CD14-positive monocyte (primary cell): ENCODE results near the gene PDCL3. TPM values are rescaled to one million over a fixed set of nuclear protein-coding genes. Genes with fewer than 3 reads are reported as not detected.

Experiments
- DNase-seq, 3 donors: peaks; one replicate each; pipeline ENCODE4 v3.0.0-alpha.2; 2011 to 2022
- H2AFZ ChIP-seq: 2 replicates; pipeline ENCODE4 v1.6.0; 2012; ENCODE audit warnings: mild to moderate bottlenecking, low read depth, low read length, inconsistent platforms; ENCODE audit not compliant: insufficient read depth, poor library complexity, severe bottlenecking
- H3K27ac ChIP-seq, 2 donors: 1 replicate in 1 of 2; 2 replicates in 1 of 2; pipeline ENCODE4 v1.5.1; 2012 to 2013; ENCODE audit warnings: low read length in 2 of 2, control low read depth in 1 of 2, inconsistent platforms in 1 of 2, low read depth in 1 of 2, mild to moderate bottlenecking in 1 of 2
- H3K27me3 ChIP-seq, 2 donors: one replicate each; pipeline versions ENCODE4 v1.6.0 to v1.6.1; 2011 to 2013; ENCODE audit warnings: low read length in 2 of 2; ENCODE audit not compliant: control insufficient read depth in 2 of 2, insufficient read depth in 2 of 2
- H3K36me3 ChIP-seq, 2 donors: replicated peaks in 1 of 2; 1 replicate in 1 of 2; 2 replicates in 1 of 2; pipeline versions ENCODE4 v1.5.1 to v1.6.1; 2012 to 2013; ENCODE audit warnings: low read length in 2 of 2, control low read depth in 1 of 2, inconsistent platforms in 1 of 2, mild to moderate bottlenecking in 1 of 2; ENCODE audit not compliant: insufficient read depth in 2 of 2, control insufficient read depth in 1 of 2
- H3K4me1 ChIP-seq, 2 donors: 1 replicate in 1 of 2; 2 replicates in 1 of 2; pipeline versions ENCODE4 v1.5.1 to v1.6.1; 2012 to 2013; ENCODE audit warnings: low read length in 2 of 2, control low read depth in 1 of 2, inconsistent platforms in 1 of 2, mild to moderate bottlenecking in 1 of 2, moderate library complexity in 1 of 2; ENCODE audit not compliant: insufficient read depth in 2 of 2, control insufficient read depth in 1 of 2
- H3K4me2 ChIP-seq: replicated peaks from 2 replicates; pipeline ENCODE3; 2012; ENCODE audit warnings: low read length, moderate library complexity, mild to moderate bottlenecking; ENCODE audit not compliant: poor library complexity, severe bottlenecking; ENCODE audit errors: extremely low read depth
- H3K4me3 ChIP-seq, 3 experiments: fragments of 200-600 bp in 1 of 3; sonication (generic) in 1 of 3; replicated peaks in 1 of 3; 1 replicate in 2 of 3; 2 replicates in 1 of 3; pipeline ENCODE4 v1.5.1; 2011 to 2013; ENCODE audit warnings: low read length in 3 of 3, mild to moderate bottlenecking in 3 of 3, control low read depth in 2 of 3, low read depth in 2 of 3, inconsistent platforms in 1 of 3, moderate library complexity in 1 of 3
- H3K79me2 ChIP-seq: 2 replicates; pipeline ENCODE4 v1.6.0; 2012; ENCODE audit warnings: mild to moderate bottlenecking, control low read depth, inconsistent platforms, low read length, moderate library complexity; ENCODE audit not compliant: insufficient read depth
- H3K9ac ChIP-seq: 2 replicates; pipeline ENCODE4 v1.6.0; 2017; ENCODE audit warnings: low read length, mild to moderate bottlenecking; ENCODE audit not compliant: insufficient read depth, poor library complexity, severe bottlenecking
- H3K9me3 ChIP-seq, 2 donors: replicated peaks in 1 of 2; 1 replicate in 1 of 2; 2 replicates in 1 of 2; pipeline versions ENCODE4 v1.5.1 to v1.6.1; 2012 to 2013; ENCODE audit warnings: low read length in 2 of 2, control low read depth in 1 of 2; ENCODE audit not compliant: control insufficient read depth in 1 of 2, insufficient read depth in 1 of 2
- H4K20me1 ChIP-seq: 2 replicates; pipeline ENCODE4 v1.6.0; 2012; ENCODE audit warnings: mild to moderate bottlenecking, low read length, control low read depth, moderate library complexity; ENCODE audit not compliant: insufficient read depth
- H3K27ac Mint-ChIP-seq, 7 donors: one replicate each; pipeline ENCODE4 v1.8.0; 2020; ENCODE audit warnings: mild to moderate bottlenecking in 7 of 7, mixed read lengths in 7 of 7, moderate library complexity in 6 of 7, inconsistent platforms in 2 of 7
- H3K27me3 Mint-ChIP-seq, 3 donors: one replicate each; pipeline ENCODE4 v1.8.0; 2021 to 2022; ENCODE audit warnings: low read depth in 3 of 3, mild to moderate bottlenecking in 3 of 3, mixed read lengths in 3 of 3, moderate library complexity in 3 of 3, inconsistent platforms in 1 of 3
- H3K36me3 Mint-ChIP-seq, 2 donors: one replicate each; pipeline ENCODE4 v1.8.0; 2020; ENCODE audit warnings: mixed read lengths in 2 of 2, inconsistent platforms in 1 of 2, mild to moderate bottlenecking in 1 of 2
- H3K4me1 Mint-ChIP-seq: one replicate; pipeline ENCODE4 v1.8.0; 2020; ENCODE audit warnings: mild to moderate bottlenecking, mixed read lengths
- H3K4me3 Mint-ChIP-seq, 2 donors: one replicate each; pipeline ENCODE4 v1.8.0; 2020; ENCODE audit warnings: mild to moderate bottlenecking in 2 of 2, mixed read lengths in 2 of 2, moderate library complexity in 1 of 2
- H3K9me3 Mint-ChIP-seq, 7 donors: one replicate each; pipeline ENCODE4 v1.8.0; 2020 to 2022; ENCODE audit warnings: mixed read lengths in 7 of 7, mild to moderate bottlenecking in 6 of 7, moderate library complexity in 6 of 7, inconsistent platforms in 2 of 7
- WGBS: methylation state at CpG from one replicate; pipeline ENCODE4 v1.1.5; 2013; ENCODE audit warnings: missing lambda C conversion rate; ENCODE audit not compliant: insufficient coverage; 5-methylcytosine and 5-hydroxymethylcytosine counted together
- intact Hi-C, 2 donors: fragments of 100-400 bp; cut with micrococcal nuclease; formaldehyde crosslinking; loops; one replicate each; pipeline versions ENCODE4 v1.15.0 to v1.15.1; 2023
- polyA plus RNA-seq, 3 donors: library from polyadenylated mRNA; depleted of rRNA in 1 of 3; unstranded in 2 of 3; stranded (reverse) in 1 of 3; fragments of 300-500 nt in 2 of 3; fragments of >200 nt in 1 of 3; fragmentation: Illumina TruSeq in 2 of 3; gene quantifications; 1 replicate in 2 of 3; 2 replicates in 1 of 3; pipeline ENCODE4 v1.2.3, GENCODE V29; 2012 to 2021
- TF ChIP-seq, protein P1 (sequence below): fragments of 200-600 bp; IDR thresholded peaks from one replicate; pipeline ENCODE4 v1.8.0; 2022; ENCODE audit warnings: antibody characterized with exemption, mild to moderate bottlenecking

PDCL3 gene
- polyA plus RNA-seq, 3 donors: 15.9 to 28.4 (median 24.8) TPM

DNA sequence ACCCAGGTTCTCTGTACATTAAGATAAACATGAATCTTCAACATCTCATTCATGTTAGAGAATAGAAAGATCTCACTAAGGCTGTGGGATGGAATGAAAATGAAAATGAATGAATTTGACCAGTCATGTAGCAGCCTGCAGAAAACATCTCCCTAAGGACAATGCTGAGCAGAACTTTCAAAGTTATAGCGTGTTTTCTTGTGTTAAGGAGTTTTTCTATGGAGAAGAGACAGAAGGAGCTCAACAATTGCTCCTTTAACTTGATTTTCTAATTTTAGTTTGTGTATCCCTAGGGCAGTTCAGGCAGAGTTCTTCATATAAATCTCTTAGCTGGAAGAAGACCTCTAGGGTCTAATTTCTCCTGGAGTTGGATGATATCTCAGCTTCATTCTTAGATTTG is 45.2 kb upstream of the PDCL3 start:
- H3K36me3 Mint-ChIP-seq: no peaks in the 10 kb centered on the region
- Histone ChIP-seq H2AFZ (no peak overlapping the region), H3K27me3 (no peaks in the 10 kb centered on the region), H3K79me2 (no peaks in the 10 kb centered on the region), H3K4me1 (no peaks in the 10 kb centered on the region), H3K9me3 (no peaks in the 10 kb centered on the region), H3K4me3 (no peak overlapping the region), H3K9ac (no peak overlapping the region), H3K4me2 (no peak overlapping the region), H4K20me1 (no peaks in the 10 kb centered on the region), H3K27ac (no peak overlapping the region), H3K36me3 (no peaks in the 10 kb centered on the region)
- no peak overlapping the region for H3K27ac Mint-ChIP-seq
- no CpG with 5 or more reads among the region's 1 CpG for WGBS
- H3K27me3 Mint-ChIP-seq: peaks cover 0 to 8% (median 4%) of the 10 kb centered on the region in 3 donors
- TF ChIP-seq, protein P1, sequence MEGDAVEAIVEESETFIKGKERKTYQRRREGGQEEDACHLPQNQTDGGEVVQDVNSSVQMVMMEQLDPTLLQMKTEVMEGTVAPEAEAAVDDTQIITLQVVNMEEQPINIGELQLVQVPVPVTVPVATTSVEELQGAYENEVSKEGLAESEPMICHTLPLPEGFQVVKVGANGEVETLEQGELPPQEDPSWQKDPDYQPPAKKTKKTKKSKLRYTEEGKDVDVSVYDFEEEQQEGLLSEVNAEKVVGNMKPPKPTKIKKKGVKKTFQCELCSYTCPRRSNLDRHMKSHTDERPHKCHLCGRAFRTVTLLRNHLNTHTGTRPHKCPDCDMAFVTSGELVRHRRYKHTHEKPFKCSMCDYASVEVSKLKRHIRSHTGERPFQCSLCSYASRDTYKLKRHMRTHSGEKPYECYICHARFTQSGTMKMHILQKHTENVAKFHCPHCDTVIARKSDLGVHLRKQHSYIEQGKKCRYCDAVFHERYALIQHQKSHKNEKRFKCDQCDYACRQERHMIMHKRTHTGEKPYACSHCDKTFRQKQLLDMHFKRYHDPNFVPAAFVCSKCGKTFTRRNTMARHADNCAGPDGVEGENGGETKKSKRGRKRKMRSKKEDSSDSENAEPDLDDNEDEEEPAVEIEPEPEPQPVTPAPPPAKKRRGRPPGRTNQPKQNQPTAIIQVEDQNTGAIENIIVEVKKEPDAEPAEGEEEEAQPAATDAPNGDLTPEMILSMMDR: no peak
- no peak overlapping the region for H3K4me3 Mint-ChIP-seq
- no peak for DNase-seq
- intact Hi-C loops: no loop called here
- H3K4me1 Mint-ChIP-seq: peaks cover 5% of the 10 kb centered on the region
- H3K9me3 Mint-ChIP-seq: peaks cover 0 to 11% (median 2%) of the 10 kb centered on the region in 7 donors

DNA sequence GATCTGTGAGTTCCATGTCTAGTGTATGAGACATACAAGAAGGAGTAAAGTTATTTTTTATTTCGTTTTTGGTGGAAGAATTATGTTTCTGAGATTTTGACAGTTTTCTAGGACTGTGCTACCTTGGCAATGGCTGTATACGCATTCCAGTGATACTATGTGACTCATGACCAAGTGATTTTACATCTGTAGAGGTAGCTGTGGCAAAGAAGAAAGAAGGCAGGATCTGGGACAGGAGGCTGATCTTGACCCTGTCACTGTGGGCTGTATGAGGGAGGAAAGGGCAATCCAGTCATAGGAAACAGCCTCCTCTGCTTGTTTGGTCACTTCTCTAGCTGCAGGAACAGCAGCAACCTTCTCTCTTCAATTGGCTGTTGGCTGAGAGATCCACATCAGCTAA is 44.0 kb upstream of the PDCL3 start:
- no peaks in the 10 kb centered on the region for H3K79me2 ChIP-seq
- no peak for DNase-seq
- Mint-ChIP-seq H3K27ac (no peak overlapping the region), H3K4me1 (peaks cover under 1% of the 10 kb centered on the region), H3K9me3 (peaks cover 0 to 11% (median 2%) of the 10 kb centered on the region in 7 donors), H3K4me3 (no peak overlapping the region), H3K27me3 (peaks cover 0 to 8% (median 4%) of the 10 kb centered on the region in 3 donors), H3K36me3 (no peaks in the 10 kb centered on the region)
- no peaks in the 10 kb centered on the region for H3K36me3 ChIP-seq
- H4K20me1 ChIP-seq: no peaks in the 10 kb centered on the region
- WGBS: 81% methylated on average over 2 of the region's 2 CpGs
- intact Hi-C loops: no loop called here
- no peaks in the 10 kb centered on the region for H3K27me3 ChIP-seq
- no peak overlapping the region for H3K4me2 ChIP-seq
- TF ChIP-seq, protein P1: no peak
- no peak overlapping the region for H3K4me3 ChIP-seq
- no peak overlapping the region for H2AFZ ChIP-seq
- H3K9me3 ChIP-seq: no peaks in the 10 kb centered on the region
- H3K27ac ChIP-seq: no peak overlapping the region
- no peaks in the 10 kb centered on the region for H3K4me1 ChIP-seq
- H3K9ac ChIP-seq: no peak overlapping the region
